Subcutaneous adipose tissue (tissue), 4 donors: ENCODE measurements around the gene WDR26. TPM values are rescaled to one million over a fixed set of nuclear protein-coding genes. Genes with fewer than 3 reads are reported as not detected.

Source experiments
- total RNA-seq, 4 donors: library from RNA; depleted of rRNA; stranded (reverse); fragments of >200 nt; gene quantifications; one replicate each; pipeline ENCODE4 v1.1.0, GENCODE V29; 2016
- TF ChIP-seq, protein P1 (sequence below): fragments of 450-650 bp; IDR thresholded peaks from one replicate; pipeline ENCODE4 v1.5.1; 2016; ENCODE audit warnings: low read depth, mild to moderate bottlenecking, control low read depth, antibody characterized with exemption, moderate library complexity

WDR26 gene
- total RNA-seq, 4 donors from 2014 or later: 128 to 189 (median 140) TPM

DNA sequence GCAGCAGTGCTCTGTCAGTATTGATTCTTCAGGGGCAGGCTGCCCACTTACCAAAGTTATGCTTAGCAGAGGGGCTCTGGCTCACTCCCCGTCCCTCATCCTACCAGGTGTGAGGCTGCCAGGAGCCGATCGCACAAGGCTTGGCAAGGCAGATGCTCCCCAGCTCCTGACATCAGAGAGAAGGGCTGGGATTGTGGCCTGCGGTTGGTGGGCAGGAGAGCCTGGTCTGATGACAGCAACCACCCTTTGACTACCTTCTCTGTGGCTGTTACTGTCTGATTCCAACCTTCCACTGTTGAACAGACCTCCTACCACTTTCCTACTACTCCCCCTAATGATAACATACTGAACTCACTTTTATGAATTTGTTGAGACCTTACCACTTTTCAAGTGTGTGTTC, 23.7 kb upstream of the WDR26 start:
- TF ChIP-seq, protein P1, sequence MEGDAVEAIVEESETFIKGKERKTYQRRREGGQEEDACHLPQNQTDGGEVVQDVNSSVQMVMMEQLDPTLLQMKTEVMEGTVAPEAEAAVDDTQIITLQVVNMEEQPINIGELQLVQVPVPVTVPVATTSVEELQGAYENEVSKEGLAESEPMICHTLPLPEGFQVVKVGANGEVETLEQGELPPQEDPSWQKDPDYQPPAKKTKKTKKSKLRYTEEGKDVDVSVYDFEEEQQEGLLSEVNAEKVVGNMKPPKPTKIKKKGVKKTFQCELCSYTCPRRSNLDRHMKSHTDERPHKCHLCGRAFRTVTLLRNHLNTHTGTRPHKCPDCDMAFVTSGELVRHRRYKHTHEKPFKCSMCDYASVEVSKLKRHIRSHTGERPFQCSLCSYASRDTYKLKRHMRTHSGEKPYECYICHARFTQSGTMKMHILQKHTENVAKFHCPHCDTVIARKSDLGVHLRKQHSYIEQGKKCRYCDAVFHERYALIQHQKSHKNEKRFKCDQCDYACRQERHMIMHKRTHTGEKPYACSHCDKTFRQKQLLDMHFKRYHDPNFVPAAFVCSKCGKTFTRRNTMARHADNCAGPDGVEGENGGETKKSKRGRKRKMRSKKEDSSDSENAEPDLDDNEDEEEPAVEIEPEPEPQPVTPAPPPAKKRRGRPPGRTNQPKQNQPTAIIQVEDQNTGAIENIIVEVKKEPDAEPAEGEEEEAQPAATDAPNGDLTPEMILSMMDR: no peak

DNA sequence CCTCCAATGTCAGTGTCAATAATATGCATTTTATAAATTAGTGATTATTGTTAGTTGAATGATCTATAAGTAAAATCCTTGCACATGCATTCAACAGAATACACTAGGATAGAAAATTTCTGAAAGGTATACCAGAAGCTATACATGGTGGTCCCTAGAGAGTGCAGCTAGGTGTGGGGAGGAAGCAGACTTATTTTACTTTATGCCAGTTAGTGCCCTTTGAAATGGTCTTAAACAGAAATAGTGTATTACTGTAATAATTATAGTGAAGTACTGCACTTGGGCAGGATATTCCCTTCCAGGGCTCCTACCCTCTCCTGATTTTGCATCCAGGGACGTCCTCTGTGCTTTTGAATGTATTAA, 23.2 kb upstream of the WDR26 start:
- TF ChIP-seq, protein P1: no peak

DNA sequence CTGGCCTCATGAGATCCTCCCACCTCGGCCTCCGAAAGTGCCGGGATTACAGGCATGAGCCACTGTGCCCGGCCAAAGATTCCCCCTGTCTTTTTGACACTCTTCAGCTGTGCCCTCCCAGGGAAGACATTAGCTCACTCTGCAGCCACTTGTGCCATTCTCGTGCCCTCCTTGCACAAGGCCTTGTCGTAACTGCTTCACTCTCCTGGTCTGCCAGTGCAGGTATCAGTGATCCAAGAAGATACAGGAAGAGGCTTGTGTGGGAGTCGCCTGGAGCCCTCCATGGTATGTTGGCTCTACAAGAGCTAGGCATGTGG, 22.0 kb upstream of the WDR26 start:
- TF ChIP-seq, protein P1: no peak

DNA sequence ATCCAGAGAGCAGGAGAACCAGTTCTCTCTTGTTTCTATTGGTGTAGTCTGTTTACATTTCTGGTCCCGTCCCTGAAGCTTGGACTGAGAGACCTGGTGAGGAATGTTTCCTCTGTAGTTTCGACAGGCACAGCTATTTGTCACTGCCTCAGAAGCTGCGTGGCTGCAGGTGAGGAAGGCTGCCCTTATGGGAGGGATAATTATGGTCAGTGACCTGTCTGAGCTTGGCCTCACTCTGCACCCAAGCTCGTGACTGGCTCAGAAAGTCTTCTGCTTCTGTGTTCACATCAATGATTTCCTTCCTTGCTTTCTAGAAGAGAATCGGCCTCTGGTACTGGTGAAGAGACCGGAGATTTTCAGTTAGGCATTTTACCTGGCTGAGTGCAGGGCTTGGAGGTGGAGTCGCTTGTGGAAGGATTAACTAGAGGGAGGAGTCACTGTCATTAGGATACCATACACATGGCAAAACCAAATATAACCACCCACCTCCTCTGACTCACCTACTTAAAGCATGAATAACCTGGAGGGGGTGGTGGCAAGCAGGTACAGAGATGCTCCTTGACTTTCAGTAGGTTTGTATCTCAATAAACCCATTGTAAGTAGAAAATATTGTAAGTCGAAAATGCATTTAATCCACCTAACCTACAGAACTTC, 19.9 kb upstream of the WDR26 start:
- TF ChIP-seq, protein P1: no peak

DNA sequence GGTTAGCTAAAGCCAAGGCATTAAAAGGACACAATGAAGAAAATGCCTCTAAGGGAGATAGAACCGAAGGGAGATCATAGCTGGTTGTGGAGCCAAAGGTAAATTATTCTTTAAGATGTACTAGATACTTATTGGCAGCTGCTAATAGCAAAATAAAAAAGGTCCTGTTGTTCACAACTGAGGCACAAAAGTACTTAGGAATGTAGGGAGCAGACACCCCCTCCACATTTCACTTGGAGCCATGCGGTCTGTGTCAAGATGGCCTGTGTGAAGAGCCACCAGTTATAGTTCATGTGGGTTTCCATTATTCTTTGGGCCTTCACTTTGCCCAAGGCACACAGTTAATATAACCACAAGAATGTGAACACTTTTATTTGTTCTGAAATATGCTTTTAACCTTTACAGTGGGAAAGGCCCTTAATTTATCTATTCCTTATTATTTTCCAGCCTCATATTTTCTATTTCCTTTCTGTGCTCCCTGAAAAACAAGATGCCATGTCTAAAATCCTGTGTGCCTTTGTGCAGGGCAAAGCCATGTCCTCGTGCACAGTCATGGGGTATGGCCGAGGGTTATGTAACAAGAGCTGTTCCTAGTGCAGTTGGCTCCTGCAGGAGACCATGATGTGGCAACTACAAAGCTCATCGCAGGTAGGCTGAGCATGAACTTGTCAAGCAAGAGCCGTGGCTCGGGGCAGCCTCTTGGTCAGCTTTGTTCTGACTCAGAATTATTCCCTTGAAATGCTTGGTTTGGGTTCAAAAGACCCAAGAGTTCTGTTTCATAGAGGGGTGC, 16.2 kb upstream of the WDR26 start:
- TF ChIP-seq, protein P1: no peak

DNA sequence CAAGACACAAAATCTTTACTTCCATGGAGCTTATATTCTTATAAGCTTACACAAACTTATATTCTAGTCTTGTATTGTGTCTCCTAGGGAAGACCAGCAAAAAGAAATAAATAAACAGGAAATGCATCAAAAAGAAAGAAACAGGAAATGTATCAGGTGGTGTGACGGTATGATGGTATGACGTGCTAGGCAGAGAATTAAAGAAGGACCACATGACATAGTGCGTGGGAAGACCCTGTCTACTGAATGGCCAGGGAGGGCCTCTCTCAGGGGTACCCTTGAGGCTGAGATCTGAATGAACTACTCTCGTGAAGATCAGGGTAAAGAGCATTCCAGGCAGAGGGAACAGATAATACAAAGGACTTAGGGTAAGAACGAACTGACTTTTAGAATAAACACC, 15.6 kb upstream of the WDR26 start:
- TF ChIP-seq, protein P1: no peak

DNA sequence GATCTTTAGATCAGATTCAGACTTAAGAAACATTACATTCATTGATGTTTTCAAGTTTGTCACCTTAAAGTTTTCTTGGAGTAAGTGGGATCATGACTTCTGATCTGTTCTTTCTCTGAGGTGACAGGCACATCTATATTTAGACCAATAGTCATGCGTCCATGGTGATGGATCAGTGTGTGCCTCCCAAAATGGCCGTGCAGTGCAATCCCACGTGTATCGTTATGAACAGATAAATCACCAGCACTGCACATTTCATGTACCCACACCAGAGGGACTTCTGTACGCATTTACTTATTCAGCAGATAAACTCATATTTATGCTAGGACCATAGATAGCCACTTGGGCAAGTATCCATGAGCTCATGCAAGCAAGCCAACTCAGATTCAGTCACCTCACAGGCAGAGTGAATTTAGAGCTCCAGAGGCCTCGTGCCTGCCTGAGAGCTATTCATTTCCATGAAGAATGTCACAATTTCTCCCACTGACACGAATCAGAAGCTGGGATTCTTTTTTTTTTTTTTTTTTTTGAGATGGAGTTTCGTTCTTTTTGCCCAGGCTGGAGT, 13.9 kb upstream of the WDR26 start:
- TF ChIP-seq, protein P1: no peak
